Hepatocyte (in vitro differentiated cells): Measurements from ENCODE around the gene CLDN3.
"Not testable (repeated sequence)": the region's sequence is repeated elsewhere in the genome, so short reads cannot be mapped to it uniquely, and the experiment has no call there.

Experiments used
- EZH2 ChIP-seq: fragments of 200-600 bp; sonication (generic); IDR thresholded peaks from 2 replicates; pipeline ENCODE4 v1.6.1; 2016; ENCODE audit warnings: antibody characterized with exemption, mild to moderate bottlenecking, borderline replicate concordance
- EZH2phosphoT487 ChIP-seq: fragments of 200-600 bp; sonication (generic); IDR thresholded peaks from one replicate; pipeline ENCODE4 v1.6.1; 2018; ENCODE audit warnings: antibody characterized with exemption, mild to moderate bottlenecking, low read depth, moderate library complexity; ENCODE audit not compliant: unreplicated experiment, severe bottlenecking
- TF ChIP-seq, protein P1 (sequence below): fragments of 200-600 bp; sonication (generic); IDR thresholded peaks from 2 replicates; pipeline ENCODE4 v1.5.1; 2016; ENCODE audit warnings: antibody characterized with exemption, mild to moderate bottlenecking; ENCODE audit not compliant: poor library complexity

DNA sequence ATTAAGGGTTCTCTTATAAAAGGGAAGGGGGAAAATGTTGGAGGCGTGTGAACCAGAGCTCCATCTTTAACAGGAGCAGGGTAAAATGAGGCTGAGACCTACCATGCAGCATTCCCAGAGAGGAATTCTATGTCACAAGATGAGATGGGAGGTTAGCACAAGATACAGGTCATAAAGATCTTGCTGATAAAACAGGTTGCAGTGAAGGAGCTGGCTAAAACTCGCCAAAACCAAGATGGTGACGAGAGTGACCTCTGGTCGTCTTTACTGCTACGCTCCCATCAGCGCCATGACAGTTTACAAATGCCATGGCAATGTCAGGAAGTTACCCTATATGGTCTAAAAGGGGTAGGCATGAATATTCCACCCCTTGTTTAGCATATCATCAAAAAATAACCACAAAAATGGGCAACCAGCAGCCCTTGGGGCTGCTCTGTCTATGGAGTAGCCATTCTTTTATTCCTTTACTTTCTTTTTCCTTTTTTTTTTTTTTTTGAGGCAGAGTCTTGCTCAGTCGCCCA is 21.2 kb upstream of the CLDN3 start:
- TF ChIP-seq, protein P1, sequence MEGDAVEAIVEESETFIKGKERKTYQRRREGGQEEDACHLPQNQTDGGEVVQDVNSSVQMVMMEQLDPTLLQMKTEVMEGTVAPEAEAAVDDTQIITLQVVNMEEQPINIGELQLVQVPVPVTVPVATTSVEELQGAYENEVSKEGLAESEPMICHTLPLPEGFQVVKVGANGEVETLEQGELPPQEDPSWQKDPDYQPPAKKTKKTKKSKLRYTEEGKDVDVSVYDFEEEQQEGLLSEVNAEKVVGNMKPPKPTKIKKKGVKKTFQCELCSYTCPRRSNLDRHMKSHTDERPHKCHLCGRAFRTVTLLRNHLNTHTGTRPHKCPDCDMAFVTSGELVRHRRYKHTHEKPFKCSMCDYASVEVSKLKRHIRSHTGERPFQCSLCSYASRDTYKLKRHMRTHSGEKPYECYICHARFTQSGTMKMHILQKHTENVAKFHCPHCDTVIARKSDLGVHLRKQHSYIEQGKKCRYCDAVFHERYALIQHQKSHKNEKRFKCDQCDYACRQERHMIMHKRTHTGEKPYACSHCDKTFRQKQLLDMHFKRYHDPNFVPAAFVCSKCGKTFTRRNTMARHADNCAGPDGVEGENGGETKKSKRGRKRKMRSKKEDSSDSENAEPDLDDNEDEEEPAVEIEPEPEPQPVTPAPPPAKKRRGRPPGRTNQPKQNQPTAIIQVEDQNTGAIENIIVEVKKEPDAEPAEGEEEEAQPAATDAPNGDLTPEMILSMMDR = not testable (repeated sequence)
- TF ChIP-seq EZH2, EZH2phosphoT487: not testable (repeated sequence)
